K562 (cell line): ENCODE results near the gene CDT1. TPM values are rescaled to one million over a fixed set of nuclear protein-coding genes. Genes with fewer than 3 reads are reported as not detected.

Source experiments
- ARID2 ChIP-seq: fragments of 450-650 bp; IDR thresholded peaks from 2 replicates; pipeline ENCODE4 v1.6.1; 2017; ENCODE audit warnings: antibody characterized with exemption, mild to moderate bottlenecking
- CHD2 ChIP-seq: IDR thresholded peaks from 2 replicates; pipeline ENCODE4 v1.6.1; 2011; ENCODE audit warnings: low read depth, low read length
- GTF2B ChIP-seq: IDR thresholded peaks from 2 replicates; pipeline ENCODE4 v1.6.1; 2011; ENCODE audit not compliant: insufficient read length; ENCODE audit errors: extremely low read depth
- KAT2B ChIP-seq: IDR thresholded peaks from one replicate; pipeline ENCODE4 v1.6.1; 2012; ENCODE audit warnings: low read depth, mild to moderate bottlenecking, control low read depth, inconsistent platforms, low read length, moderate library complexity
- KDM4B ChIP-seq, 2 experiments: fragments of 450-650 bp in 1 of 2; sonication (generic) in 1 of 2; IDR thresholded peaks; 2 replicates each; pipeline ENCODE4 v1.6.1; 2016 to 2017; ENCODE audit warnings: borderline replicate concordance in 2 of 2, antibody characterized with exemption in 1 of 2, low read depth in 1 of 2, mild to moderate bottlenecking in 1 of 2
- NR3C1 ChIP-seq: sonication (generic); formaldehyde crosslinking; IDR thresholded peaks from 2 replicates; pipeline ENCODE4 v1.8.1; 2022; ENCODE audit warnings: missing genetic modification reagents
- NRF1 ChIP-seq, 2 experiments: fragments of 450-650 bp; IDR thresholded peaks in 1 of 2; conservative IDR thresholded peaks in 1 of 2; 2 replicates each; pipeline ENCODE4 v1.6.1; 2014; ENCODE audit warnings: mild to moderate bottlenecking in 2 of 2
- TBP ChIP-seq: optimal IDR thresholded peaks from 2 replicates; pipeline ENCODE3; 2011; ENCODE audit warnings: low read depth, low read length, improper control_type of control experiment
- USF1 ChIP-seq: sonication (generic); formaldehyde crosslinking; IDR thresholded peaks from 2 replicates; pipeline ENCODE4 v1.9.0; 2022; ENCODE audit warnings: mild to moderate bottlenecking, missing genetic modification reagents
- ZBTB34 ChIP-seq: fragments of 250-450 bp; sonication (Bioruptor Pico); IDR thresholded peaks from 2 replicates; pipeline ENCODE4 v1.8.0; 2021; ENCODE audit warnings: mild to moderate bottlenecking, moderate library complexity
- ZNF232 ChIP-seq: sonication (generic); formaldehyde crosslinking; IDR thresholded peaks from 2 replicates; pipeline ENCODE4 v1.8.0; 2022; ENCODE audit warnings: mild to moderate bottlenecking, missing genetic modification reagents
- ZNF274 ChIP-seq: IDR thresholded peaks from 2 replicates; pipeline ENCODE4 v1.6.1; 2011; ENCODE audit warnings: low read depth, mild to moderate bottlenecking, low read length, moderate library complexity, borderline replicate concordance
- ZNF41 ChIP-seq: fragments of 250-450 bp; sonication (Bioruptor Pico); conservative IDR thresholded peaks from 2 replicates; pipeline ENCODE4 v1.4.0; 2020; ENCODE audit warnings: mild to moderate bottlenecking
- polyA plus RNA-seq, 8 experiments: library from polyadenylated mRNA; depleted of rRNA in 4 of 8; stranded (reverse) in 5 of 8; unstranded in 3 of 8; fragments of >200 nt; fragmentation: Nextera tagmentation in 2 of 8; fragmentation: Illumina TruSeq in 1 of 8; extraction: Ambion mirVana in 2 of 8; extraction: Trizol in 1 of 8; gene quantifications; 2 replicates each; pipeline versions ENCODE4 v1.2.1 to v1.2.3, GENCODE V29; 2011 to 2014; ENCODE audit warnings: inconsistent platforms in 1 of 8, missing spikeins in 1 of 8
- total RNA-seq, 7 experiments: library from RNA; depleted of rRNA in 6 of 7; stranded (reverse); fragments of >200 nt in 6 of 7; fragmentation: Illumina TruSeq in 2 of 7; extraction: Trizol in 2 of 7; gene quantifications; 2 replicates each; pipeline versions ENCODE4 v1.2.1 to v1.2.3, GENCODE V29; 2011 to 2021; ENCODE audit warnings: low replicate concordance in 1 of 7
- TF ChIP-seq, protein P1 (sequence below), 2 experiments: fragments of 450-650 bp; IDR thresholded peaks; 2 replicates each; pipeline ENCODE4 v1.6.1; 2016; ENCODE audit warnings: mild to moderate bottlenecking in 2 of 2, borderline replicate concordance in 1 of 2, low read depth in 1 of 2, moderate library complexity in 1 of 2

CDT1 gene
- total and polyA plus RNA-seq, 9 of the 15 experiments (the other 6 are each of a cell fraction or from before 2014, with no cell fraction given) = 0.92 to 178 (median 14.2) TPM

GRCh38 chr16:88785106-88785924 lies 18.3 kb upstream of the CDT1 start, which contains the start of gene PIEZO1 (continued):
- TF ChIP-seq ZNF41 (CRISPR knock-in tag) (no peak), NR3C1 (peak; percentile 95), ZNF274 (no peak), ZNF232 (CRISPR knock-in tag) (peak; percentile 88; the same call in 1 of the 2 replicates), NRF1 (conservative IDR thresholded peaks at IDR 0.05 in 1 of 2, IDR thresholded peaks at IDR 0.05 in 1 of 2) (peak; percentile 49 to 64; a peak in 3 of 4 replicates), GTF2B (peak; percentile 62), ZBTB34 (CRISPR knock-in tag) (no peak), TBP (peak; percentile 93), KAT2B (no peak), ARID2 (peak; percentile 89), KDM4B (IDR thresholded peaks at IDR 0.05; ENCODE audit: borderline replicate concordance in 2 of 2, low read depth in 1 of 2) (peak in 1 of 2 experiments; percentile 66; a peak in 1 of 4 replicates), CHD2 (no peak), USF1 (peak; percentile 18; the same call in 1 of the 2 replicates)
- TF ChIP-seq, protein P1, sequence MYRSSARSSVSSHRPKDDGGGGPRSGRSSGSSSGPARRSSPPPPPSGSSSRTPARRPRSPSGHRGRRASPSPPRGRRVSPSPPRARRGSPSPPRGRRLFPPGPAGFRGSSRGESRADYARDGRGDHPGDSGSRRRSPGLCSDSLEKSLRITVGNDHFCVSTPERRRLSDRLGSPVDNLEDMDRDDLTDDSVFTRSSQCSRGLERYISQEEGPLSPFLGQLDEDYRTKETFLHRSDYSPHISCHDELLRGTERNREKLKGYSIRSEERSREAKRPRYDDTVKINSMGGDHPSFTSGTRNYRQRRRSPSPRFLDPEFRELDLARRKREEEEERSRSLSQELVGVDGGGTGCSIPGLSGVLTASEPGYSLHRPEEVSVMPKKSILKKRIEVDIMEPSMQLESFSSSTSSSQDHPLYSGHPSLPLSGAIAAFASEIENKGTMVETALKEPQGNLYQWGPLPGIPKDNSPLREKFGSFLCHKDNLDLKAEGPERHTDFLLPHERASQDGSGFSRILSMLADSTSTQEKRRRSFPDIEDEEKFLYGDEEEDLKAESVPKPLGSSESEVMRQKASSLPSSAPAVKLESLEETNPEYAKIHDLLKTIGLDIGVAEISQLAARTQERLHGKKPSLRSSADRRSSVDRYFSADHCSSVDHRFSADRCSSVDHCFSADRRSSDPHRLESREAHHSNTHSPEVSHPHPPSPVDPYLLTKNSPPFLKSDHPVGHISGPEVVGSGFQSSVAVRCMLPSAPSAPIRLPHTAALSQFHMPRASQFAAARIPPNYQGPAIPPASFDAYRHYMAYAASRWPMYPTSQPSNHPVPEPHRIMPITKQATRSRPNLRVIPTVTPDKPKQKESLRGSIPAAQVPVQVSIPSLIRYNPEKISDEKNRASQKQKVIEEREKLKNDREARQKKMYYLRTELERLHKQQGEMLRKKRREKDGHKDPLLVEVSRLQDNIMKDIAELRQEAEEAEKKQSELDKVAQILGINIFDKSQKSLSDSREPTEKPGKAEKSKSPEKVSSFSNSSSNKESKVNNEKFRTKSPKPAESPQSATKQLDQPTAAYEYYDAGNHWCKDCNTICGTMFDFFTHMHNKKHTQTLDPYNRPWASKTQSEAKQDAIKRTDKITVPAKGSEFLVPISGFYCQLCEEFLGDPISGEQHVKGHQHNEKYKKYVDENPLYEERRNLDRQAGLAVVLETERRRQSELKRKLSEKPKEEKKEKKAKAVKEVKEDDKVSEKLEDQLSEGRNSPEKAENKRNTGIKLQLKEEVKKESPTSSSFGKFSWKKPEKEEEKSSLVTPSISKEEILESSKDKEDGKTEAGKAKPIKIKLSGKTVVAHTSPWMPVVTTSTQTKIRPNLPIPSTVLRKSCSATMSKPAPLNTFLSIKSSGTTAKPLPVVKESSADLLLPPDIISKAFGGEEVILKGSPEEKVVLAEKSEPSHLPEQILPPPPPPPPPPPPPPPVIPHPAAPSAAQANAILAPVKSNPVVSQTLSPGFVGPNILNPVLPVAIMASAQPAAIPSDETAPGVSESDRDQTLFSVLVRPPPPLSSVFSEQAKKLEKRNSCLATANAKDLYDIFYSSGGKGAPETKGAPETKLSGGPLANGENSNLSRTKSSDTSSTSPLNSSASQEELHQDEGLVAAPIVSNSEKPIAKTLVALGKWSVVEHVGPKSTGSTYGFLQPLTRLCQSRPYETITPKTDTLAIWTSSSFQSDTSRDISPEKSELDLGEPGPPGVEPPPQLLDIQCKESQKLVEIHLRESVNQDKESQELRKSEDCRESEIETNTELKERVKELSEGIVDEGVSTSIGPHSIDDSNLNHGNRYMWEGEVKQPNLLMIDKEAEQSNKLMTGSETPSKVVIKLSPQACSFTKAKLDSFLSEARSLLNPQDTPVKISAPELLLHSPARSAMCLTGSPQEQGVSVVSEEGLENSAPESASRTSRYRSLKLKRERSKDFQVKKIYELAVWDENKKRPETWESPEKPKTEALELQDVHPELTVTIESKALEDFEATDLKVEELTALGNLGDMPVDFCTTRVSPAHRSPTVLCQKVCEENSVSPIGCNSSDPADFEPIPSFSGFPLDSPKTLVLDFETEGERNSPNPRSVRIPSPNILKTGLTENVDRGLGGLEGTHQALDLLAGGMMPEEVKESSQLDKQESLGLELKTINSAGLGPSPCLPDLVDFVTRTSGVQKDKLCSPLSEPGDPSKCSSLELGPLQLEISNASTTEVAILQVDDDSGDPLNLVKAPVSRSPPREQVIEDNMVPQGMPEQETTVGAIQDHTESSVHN (IDR thresholded peaks at IDR 0.05; ENCODE audit: borderline replicate concordance in 1 of 2, low read depth in 1 of 2) = no peak
